Fibroblast of pulmonary artery (primary cell): Measurements from ENCODE around the gene ACTL7A.
A peak's percentile ranks its signal among the peaks of the same experiment; 100 is the strongest.

Experiments used
- DNase-seq: peaks from one replicate; pipeline ENCODE4 v3.0.0-alpha.2; 2010; ENCODE audit warnings: low read depth
- H3K4me3 ChIP-seq: replicated peaks from 2 replicates; pipeline ENCODE4 v1.5.1; 2011; ENCODE audit warnings: low read depth, mild to moderate bottlenecking, control low read depth, low read length, moderate library complexity
- CTCF ChIP-seq: IDR thresholded peaks from 2 replicates; pipeline ENCODE4 v1.5.1; 2011; ENCODE audit warnings: mild to moderate bottlenecking, control low read depth, low read length, inconsistent platforms; ENCODE audit errors: missing control alignments

ACTL7A gene

DNA sequence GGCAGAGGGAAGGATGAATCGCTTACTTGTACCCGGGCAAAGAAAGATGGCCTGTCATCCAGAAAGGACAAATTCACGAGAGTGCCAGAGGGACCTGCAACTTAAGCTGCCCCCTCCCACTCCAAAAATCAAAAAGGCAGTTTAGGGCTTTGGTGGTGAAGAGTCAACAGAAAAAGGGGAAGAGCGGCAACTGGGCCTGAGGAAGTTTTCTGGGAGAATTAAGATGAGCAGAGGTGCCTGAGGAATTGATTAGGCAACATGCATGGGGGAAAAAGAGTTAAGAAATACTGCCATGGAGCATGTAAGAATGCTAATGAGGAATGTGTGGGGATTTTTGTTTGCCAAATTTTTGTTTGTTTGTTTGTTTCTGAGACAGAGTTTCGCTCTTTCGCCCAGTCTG is 4.5 kb upstream of the ACTL7A start:
- H3K4me3 ChIP-seq = no peak overlapping the region
- no peak for DNase-seq
- TF ChIP-seq CTCF = no peak

- DNase-seq = no peak
- TF ChIP-seq CTCF = no peak
- no peak overlapping the region for H3K4me3 ChIP-seq
Measured at GRCh38 chr9:108859459-108860114, 2.5 kb upstream of the ACTL7A start.

DNA sequence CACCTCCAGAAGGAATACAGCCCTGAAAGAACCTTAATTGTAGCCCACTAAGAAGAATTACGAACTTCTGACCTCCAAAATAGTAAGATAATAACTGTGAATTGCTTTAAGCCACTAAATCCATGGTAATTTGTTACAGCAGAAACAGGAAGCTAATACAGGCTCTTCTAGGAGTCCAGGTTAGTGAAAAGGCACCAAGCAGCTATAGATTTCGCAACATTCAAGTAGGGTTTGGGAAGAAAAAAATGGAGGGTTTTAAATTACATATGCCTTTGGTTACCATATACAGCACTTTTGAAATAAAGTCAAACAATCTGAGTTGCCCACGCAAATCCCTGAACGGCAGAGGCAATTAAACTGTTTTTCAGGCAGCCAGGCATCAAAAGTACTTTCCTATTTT is 1.7 kb upstream of the ACTL7A start:
- H3K4me3 ChIP-seq = no peak overlapping the region
- DNase-seq = no peak
- no peak for TF ChIP-seq CTCF

DNA sequence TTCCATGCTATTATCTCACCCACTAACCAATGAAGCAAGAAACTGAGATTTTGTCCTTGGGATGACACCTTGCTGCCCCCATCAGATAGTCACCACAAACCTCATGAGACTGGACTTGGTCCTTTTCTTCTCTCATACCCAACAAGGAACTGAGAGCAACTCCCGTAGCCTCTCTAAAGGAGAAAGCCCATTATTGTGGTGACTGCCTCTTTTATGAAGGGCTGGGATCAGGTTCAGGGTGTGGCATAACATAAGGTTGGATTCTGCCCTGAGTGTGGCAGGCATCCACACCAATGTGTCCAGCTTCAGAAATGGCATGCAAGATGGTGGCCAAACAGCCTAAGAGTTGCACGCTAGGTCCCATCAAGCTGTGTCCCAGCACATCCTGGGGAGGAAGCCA is 1.3 kb upstream of the ACTL7A start:
- no peak for DNase-seq
- no peak for TF ChIP-seq CTCF
- no peak overlapping the region for H3K4me3 ChIP-seq

DNA sequence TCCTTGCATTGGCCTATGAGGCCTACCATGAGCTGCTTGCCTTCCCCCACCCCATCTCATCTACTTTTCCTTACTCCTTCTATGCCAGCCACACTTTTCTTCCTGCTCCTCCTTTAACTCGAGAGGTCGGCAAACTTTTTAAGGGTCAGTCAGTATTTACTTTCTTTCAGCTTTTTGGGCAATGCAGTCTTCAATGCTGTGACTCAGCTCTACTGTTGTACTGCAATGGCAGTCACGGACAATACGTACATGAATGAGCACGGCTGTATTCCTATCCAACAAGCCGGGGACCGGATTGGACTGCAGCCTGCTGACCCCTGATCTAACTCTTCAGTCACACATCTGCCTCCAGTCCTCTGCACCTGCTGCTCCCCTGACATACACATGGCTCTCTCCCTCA is 602 bp upstream of the ACTL7A start:
- no peak for DNase-seq
- no peak for TF ChIP-seq CTCF

DNA sequence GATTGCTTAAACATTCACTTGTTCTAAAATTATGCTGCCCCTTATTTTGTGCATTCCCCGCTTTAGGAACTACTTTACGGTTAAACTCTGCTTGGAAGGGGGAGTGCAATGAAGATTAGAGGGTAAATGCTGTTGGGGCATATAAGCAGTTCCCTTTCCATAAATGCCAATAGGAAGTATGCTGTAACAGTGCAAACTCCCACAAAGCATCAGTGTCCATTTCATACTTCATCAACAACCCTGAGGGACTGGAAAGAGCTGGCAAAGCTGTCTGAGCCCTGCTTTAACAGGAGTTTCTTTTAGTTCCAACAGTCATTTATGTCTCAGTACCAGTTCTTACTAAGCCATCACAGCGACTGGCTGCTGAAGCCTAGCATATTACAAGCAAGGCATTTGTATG is 1.8 kb downstream of the ACTL7A start:
- no peak overlapping the region for H3K4me3 ChIP-seq
- no peak for TF ChIP-seq CTCF
- DNase-seq = no peak

More for the DNA sequence above, 602 bp upstream of the ACTL7A start:
- no peak overlapping the region for H3K4me3 ChIP-seq

GRCh38 chr9:108864446-108864845 is 2.4 kb downstream of the ACTL7A start:
- TF ChIP-seq CTCF = peak; percentile 10
- no peak for DNase-seq
- no peak overlapping the region for H3K4me3 ChIP-seq
